ENCODE measurements around the gene PES1.
"Not testable (repeated sequence)": the region's sequence is repeated elsewhere in the genome, so short reads cannot be mapped to it uniquely, and the experiment has no call there.

The PES1 gene

DNA sequence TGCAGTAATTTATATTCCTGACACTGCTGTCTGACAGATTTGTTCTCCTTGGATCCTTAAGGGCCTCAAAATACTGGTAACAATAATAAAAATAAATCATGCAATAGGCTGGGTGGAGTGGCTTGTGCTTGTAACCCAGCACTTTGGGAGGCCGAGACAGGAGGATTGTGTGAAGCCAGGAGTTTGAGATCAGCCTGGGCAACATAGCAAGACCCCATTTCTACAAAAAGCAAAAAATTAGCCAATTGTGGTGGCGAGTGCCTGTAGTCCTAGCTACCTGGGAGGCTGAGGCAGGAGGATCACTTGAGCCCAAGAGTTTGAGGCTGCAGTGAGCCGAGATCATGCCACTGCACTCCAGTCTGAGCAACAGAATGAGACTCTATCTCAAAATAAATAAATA is 39.9 kb downstream of the PES1 start:
- DNase-seq: not testable (repeated sequence)

DNA sequence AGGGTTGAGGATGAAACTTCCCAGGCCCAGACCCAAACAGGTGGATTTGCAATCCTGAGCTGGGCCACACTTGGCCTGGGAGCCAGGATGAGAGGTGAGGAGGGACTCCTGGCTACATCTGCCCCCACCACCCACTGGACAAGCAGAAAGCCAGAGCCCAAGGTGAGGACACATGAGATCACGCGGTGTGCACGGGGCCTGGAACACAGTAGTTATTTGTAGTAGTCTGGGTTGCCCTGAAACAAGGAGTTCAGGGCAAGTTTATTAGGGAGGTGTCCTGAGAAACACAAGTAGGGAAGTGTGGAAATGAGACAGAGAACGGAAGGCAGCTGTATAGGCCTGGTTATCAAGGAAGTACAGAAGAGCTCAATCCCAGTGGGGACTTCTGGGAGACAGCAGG is 44.5 kb downstream of the PES1 start:
- DNase-seq: no peak

DNA sequence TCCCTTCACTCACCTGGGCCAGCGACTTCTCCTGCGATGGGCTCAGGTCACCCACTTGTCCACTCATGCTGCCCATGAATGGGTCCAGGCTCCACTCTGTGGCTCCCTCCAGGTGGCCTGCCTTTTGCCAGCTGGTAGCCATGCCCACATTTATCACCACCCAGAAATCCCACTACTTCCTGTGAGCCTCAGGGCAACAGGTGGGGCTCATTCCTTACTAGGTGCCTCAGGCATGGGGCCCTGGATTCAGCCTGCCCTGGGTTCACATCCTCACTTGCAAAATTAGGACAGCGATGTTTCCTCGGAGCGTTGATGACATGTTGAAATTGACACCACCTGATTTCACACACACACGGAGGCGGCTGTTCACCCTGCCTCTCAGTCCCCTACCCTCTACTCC is 45.1 kb downstream of the PES1 start, which contains the start of gene SEC14L6:
SEC14L6 (minus strand) TSS at position 126 of the 400 bp plus-strand sequence; CDS start at position 67, 59 bp downstream.
- no peak for DNase-seq

DNA sequence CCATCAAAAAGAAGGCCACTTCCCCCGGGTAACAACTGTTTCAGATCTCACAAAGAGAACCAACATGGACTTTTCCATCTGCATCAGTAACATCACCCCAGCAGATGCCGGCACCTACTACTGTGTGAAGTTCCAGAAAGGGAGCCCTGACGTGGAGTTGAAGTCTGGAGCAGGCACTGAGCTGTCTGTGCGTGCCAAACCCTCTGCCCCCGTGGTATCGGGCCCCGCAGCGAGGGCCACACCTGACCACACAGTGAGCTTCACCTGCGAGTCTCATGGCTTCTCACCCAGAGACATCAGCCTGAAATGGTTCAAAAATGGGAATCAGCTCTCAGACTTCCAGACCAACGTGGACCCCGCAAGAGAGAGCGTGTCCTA is 48.9 kb downstream of the PES1 start:
- DNase-seq: no peak

DNA sequence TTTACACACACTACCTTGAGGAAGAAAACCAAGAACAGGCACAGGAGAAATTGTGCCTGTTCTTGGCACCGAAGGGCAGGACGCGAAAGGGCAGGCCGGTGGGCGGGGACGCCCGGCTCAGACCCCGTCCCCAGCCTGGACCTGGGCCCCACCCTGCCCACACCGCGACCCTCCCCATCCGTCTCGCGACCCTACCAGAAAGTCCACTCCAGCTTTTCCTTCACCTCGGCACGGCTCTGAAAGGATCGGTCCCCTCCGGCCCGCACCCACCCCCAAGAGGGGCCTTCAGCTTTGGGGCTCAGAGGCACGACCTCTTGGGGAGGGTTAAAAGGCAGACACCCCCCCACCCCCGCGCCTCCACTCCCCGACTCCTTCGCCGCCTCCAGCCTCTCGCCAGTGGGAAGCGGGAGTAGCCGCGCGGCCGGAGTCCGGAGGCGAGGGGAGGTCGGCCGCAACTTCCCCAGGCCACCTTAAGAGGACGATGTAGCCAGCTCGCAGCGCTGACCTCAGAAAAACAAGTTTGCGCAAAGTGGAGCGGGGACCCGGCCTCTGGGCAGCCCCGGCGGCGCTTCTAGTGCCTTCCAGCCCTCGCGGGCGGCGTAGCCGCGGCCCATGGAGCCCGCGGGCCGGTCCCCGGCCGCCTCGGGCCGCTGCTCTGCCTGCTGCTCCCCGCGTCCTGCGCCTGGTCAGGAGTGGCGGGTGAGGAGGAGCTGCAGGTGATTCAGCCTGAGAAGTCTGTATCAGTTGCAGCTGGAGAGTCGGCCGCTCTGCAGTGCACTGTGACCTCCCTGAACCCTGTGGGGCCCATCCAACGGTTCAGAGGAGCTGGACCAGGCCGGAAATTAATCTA is 49.5 kb downstream of the PES1 start:
- DNase-seq: peak in 2 of 3 experiments; percentile 7 to 54

DNA sequence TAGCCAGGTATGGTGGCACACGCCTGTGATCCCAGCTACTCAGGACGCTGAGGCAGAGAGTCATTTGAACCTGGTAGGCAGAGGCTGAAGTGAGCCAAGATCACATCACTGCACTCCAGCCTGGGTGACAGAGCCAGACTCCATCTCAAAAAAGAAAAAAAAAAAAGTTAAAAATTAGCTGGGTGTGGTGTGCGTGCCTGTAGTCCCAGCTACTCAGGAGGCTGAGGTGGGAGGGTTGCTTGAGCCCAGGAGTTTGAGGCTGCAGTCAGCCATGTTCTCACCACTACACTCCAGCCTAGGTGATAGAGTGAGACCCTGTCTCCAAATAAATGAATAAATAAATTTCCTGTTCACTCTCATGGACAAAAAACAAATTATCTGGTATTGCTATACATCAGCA is 50.2 kb downstream of the PES1 start:
- DNase-seq: not testable (repeated sequence)

DNA sequence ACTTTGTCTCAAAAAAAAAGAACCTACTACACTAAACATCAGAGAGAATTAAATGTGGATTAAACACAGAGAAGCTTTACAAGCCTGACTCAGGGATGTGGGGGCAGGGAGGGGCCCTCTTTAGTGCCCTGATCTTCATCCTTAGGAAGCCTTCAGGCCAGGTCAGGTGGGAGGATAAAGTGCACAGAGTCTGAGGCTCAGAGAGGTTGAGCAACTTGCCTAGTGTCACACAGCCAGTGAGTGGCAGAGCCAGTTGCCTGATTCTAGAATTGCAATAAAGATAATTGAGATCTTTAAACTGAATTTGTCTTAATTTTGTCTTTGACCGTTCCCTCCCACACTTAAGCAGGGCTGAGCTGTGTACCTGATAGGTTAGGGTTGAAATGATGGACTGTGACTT is 52.3 kb downstream of the PES1 start:
- DNase-seq: no peak

DNA sequence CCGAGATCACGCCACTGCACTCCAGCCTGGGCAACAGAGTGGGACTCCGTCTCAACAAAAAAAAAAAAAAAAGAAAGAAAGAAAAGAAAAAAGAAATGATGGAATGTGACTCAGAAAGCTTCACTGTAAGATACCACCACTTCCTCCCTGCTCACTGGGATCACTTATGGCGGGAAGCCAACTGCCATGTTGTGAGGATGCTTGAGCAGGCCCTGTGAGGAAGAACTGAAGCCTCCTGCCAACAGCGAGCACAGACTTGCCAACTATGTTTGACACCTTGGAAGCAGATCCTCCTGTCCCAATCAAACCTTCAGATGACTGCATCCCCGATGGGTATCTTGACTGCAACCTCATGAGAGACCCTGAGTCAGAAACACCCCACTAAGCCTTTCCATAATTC is 53.4 kb downstream of the PES1 start:
- no peak for DNase-seq

DNA sequence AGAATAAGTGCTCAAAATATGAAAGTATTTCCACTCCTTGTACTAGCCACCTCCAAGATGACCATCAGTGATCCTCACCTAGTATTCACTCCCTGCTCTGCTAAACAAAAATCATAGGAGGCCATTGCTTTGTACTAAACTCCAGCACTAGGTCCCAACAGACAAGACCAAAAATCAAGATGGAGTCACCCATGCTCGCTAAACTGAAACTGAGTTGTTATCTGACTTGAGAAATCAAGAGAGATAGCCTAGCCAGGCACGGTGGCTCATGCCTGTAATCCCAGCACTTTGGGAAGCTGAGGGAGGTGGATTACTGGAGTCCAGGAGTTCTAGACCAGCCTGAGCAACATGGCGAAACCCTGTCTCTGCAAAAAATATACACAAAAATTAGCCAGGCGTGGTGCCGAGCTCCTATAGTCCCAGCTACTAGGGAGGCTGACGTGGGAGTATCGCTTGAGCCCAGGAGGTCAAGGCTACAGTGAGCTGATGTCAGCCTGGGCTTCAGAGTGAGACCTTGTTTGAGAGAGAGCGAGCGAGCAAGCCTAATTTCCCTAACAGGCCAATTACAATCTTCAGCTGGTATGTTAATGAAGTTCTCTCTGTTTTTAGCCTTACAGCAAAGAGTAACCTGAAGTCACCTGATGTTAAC is 54.5 kb downstream of the PES1 start:
- DNase-seq: no peak

DNA sequence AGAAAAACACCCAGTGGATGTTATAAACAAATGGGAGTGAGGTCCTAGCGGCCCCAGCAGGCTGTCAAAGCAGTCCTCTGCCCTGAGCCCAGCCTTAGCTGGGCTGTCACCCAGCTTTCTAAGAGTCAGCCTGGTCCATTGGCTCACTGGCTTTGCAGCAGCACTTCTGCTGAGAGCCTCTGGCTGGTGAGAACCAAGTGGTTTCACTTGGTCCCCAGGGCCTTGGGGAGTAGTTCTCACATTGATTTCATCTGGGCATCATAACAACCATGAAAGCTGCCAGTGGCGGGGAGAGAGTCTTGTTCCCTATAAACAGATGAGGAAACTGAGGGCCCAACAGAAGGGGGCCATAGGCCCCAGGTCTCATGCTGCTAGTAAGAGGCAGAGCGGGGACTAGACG is 56.5 kb downstream of the PES1 start:
- no peak for DNase-seq

DNA sequence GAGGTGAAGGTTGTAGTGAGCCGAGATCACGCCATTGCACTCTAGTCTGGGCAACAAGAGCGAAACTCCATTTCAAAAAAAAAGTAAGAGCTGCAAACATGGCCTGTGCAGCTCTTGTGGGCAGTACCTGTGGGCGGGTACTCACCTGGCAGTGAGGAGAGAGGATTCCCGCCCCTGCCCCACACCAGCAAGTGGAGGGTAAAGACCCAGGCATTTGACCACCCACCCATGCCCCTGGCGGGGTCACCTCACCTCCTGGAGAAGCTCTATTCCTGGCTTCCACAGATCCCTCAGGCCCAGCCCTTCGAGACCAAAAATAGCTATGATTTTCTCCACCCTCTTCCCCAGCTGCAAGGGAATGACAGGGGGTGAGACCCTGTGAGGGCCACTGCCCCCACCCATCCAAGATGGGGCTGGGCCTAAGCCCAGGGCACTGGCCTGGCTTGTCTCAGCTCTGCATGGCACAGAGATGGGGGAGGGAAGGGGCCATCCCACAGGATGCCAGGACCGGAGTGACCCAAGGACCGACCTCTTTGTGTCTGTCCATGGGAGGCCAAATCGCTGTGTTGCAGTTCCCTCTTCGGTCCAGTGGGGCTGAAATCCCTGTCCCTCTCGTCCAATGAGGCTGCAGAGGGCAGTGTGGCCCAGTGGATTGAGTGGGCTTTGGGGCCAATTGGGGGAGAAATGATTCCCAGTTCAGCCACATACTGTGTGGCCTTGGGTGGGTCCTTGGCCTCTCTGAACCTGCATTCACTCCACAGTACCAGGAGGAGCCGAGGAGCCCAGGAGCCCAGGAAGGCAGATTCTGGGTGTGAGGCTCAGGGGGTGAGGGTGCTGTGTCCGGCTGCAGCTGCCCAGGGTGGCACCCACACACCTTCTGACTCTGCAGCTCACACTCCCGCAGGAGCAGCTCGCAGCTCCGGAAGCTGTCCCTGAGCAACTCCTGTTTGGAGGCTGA is 59.8 kb downstream of the PES1 start:
- DNase-seq: no peak

DNA sequence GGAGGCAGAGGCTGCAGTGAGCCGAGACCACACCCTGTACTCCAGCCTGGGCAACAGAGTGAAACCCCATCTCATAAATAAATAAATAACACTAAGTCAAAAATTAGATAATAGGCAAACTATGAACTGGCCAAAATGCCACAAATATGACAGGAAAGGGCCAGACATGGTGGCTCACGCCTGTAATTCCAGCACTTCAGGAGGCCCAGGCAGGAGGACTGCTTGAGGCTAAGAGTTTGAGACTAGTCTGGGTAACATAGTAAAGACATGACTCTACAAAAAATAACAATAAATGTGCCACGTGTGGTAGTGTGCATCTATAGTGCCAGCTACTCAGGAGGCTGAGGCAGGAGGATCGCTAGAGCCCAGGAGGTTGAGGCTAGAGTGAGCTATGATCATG is 65.1 kb downstream of the PES1 start:
- no peak for DNase-seq
